ENCODE measurements around the gene PRKAG2.
"Not testable (repeated sequence)": the region's sequence is repeated elsewhere in the genome, so short reads cannot be mapped to it uniquely, and the experiment has no call there.

Gene PRKAG2

DNA sequence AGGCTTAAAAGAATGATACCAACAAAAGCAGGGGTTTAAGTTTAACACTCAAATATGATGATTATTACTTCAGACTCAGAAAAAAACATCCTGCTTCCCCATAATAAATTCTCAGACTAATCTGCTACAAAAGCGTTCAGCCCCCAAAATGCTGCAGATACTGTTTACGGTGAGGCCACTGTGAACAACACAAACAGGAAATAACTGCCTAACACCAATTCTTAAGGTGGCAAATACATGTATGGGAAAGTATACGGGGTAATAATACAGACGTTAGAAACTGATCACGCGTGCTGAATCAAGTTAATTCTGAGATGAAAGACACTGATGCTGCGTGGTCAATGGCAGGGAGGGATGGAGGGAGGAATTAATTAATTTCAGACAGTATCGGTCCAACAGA, 295.2 kb downstream of the PRKAG2 start:
- Histone ChIP-seq H3K36me3 (ENCODE audit: insufficient read depth, low read depth, low read length) (no peaks in the 10 kb centered on the region), H3K27ac (ENCODE audit: low read length) (no peak overlapping the region), H3K4me3 (ENCODE audit: low read length) (no peak overlapping the region), H3K27me3 (ENCODE audit: insufficient read depth, low read length) (no peaks in the 10 kb centered on the region), H3K4me1 (ENCODE audit: insufficient read depth, low read length) (no peaks in the 10 kb centered on the region), H3K9me3 (ENCODE audit: insufficient read depth, low read depth, low read length) (peaks cover 12% of the 10 kb centered on the region), H3K9ac (ENCODE audit: low read depth, low read length) (no peak overlapping the region)

DNA sequence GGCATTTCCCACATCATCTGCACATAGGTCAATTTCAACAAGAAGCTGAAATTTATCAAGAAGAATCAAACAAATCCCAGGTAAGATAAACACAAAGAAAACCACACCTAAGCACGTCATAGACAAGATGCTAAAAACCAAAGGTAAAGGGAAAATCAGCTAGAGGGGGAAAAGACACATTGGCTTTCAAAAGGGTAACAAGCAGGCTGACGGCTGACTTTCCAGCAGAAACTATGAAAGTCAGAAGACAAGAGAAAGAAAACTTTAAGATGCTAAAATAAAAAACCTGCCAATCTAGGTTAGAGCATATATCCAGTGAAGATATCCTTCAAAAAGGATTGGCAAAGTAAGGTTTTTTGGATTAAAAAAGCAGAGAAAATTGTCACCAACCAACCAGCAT, 297.3 kb downstream of the PRKAG2 start:
- no peak overlapping the region for H3K4me3 ChIP-seq (ENCODE audit: low read length)
- peaks cover 12% of the 10 kb centered on the region for H3K9me3 ChIP-seq (ENCODE audit: insufficient read depth, low read depth, low read length)
- no peak overlapping the region for H3K27ac ChIP-seq (ENCODE audit: low read length)
- H3K9ac ChIP-seq (ENCODE audit: low read depth, low read length) = no peak overlapping the region
- no peaks in the 10 kb centered on the region for H3K27me3 ChIP-seq (ENCODE audit: insufficient read depth, low read length)
- H3K36me3 ChIP-seq (ENCODE audit: insufficient read depth, low read depth, low read length) = no peaks in the 10 kb centered on the region
- H3K4me1 ChIP-seq (ENCODE audit: insufficient read depth, low read length) = no peaks in the 10 kb centered on the region

DNA sequence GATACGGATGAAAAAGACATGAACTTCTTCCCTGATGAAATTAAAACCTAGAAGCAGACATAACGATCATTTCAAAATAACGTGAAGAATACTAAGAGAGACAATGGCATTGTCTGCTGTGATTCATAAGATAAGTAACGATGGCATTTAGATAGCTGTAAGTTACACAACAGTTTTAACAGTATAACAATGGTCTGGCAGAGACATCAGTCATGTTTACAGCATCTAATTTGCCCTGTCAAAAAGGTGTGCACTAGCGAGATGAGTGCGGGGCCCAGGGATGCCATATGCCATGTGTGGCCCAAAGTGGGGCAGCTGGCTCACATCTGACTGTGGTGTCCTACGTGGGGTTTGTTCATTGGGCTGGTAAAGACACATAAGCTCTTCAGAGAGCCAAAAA, 301.5 kb downstream of the PRKAG2 start:
- no peaks in the 10 kb centered on the region for H3K4me1 ChIP-seq (ENCODE audit: insufficient read depth, low read length)
- no peaks in the 10 kb centered on the region for H3K36me3 ChIP-seq (ENCODE audit: insufficient read depth, low read depth, low read length)
- no peaks in the 10 kb centered on the region for H3K27me3 ChIP-seq (ENCODE audit: insufficient read depth, low read length)
- H3K4me3 ChIP-seq (ENCODE audit: low read length) = no peak overlapping the region
- peaks cover 12% of the 10 kb centered on the region for H3K9me3 ChIP-seq (ENCODE audit: insufficient read depth, low read depth, low read length)
- H3K9ac ChIP-seq (ENCODE audit: low read depth, low read length) = no peak overlapping the region
- H3K27ac ChIP-seq (ENCODE audit: low read length) = no peak overlapping the region

DNA sequence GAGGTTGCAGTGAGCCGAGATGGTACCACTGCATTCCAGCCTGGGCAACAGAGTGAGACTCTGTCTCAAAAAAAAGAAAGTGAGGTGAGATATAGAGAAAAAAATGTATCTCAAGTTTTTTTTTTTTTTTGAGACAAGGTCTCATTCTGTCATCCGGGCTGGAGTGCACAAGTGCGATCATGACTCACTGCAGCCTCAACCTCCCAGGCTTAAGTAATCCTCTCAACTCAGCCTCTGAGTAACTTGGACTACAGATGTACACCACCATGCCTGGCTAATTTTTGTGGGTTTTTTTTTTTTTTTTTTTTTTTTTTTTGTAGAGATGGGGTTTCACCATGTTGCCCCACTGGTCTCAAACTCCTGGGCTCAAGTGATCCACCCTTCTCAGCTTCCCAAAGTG, 303.9 kb downstream of the PRKAG2 start:
- H3K36me3 ChIP-seq (ENCODE audit: insufficient read depth, low read depth, low read length); H3K4me3 ChIP-seq (ENCODE audit: low read length); H3K27me3 ChIP-seq (ENCODE audit: insufficient read depth, low read length); H3K9ac ChIP-seq (ENCODE audit: low read depth, low read length); H3K4me1 ChIP-seq (ENCODE audit: insufficient read depth, low read length); H3K27ac ChIP-seq (ENCODE audit: low read length); H3K9me3 ChIP-seq (ENCODE audit: insufficient read depth, low read depth, low read length): not testable (repeated sequence)

DNA sequence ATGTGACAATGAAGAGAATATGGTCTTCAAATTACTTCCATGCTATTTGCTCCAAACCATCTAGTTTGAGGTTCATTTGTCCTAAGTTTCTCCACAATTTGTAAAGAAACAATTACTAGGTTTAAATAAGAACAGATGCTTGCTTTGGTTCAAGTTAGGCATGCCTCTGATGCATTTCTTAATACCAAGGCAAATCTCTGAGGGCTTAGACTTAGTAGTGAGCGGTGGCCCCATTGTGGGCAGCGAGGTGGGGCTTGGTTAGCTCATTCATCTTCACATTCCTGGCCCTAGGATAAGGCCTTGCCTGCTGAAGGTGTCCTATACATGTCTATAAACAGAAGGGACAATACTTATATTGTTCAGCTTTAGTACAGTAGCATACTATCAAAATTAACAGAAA, 304.8 kb downstream of the PRKAG2 start:
- H3K9ac ChIP-seq (ENCODE audit: low read depth, low read length) = no peak overlapping the region
- no peaks in the 10 kb centered on the region for H3K9me3 ChIP-seq (ENCODE audit: insufficient read depth, low read depth, low read length)
- H3K27ac ChIP-seq (ENCODE audit: low read length) = no peak overlapping the region
- H3K27me3 ChIP-seq (ENCODE audit: insufficient read depth, low read length) = no peaks in the 10 kb centered on the region
- H3K4me3 ChIP-seq (ENCODE audit: low read length) = no peak overlapping the region
- H3K36me3 ChIP-seq (ENCODE audit: insufficient read depth, low read depth, low read length) = no peaks in the 10 kb centered on the region
- no peaks in the 10 kb centered on the region; the same call in 1 of the 2 replicates for H3K4me1 ChIP-seq (ENCODE audit: insufficient read depth, low read length)

DNA sequence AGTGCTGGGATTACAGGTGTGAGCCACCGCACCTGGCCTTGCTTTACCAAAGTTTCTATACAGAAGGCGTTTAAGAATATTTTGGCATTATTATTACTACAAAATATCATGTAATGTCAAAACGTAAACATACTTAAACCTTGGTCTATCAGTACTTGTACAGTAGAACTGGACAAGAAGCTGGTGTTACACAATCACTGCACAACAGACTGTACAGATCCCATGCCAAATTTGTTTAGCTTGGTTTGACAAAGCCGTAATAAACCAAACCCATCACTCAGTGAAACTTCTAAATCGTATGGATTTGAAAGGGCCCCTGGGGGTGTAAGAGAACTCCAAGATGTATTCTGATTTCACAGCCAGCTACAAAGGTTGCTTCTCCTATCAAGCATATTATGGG, 305.4 kb downstream of the PRKAG2 start:
- H3K4me3 ChIP-seq (ENCODE audit: low read length) = no peak overlapping the region
- H3K4me1 ChIP-seq (ENCODE audit: insufficient read depth, low read length) = peaks cover 5% of the 10 kb centered on the region; the same call in 1 of the 2 replicates
- H3K9ac ChIP-seq (ENCODE audit: low read depth, low read length) = no peak overlapping the region
- no peaks in the 10 kb centered on the region for H3K27me3 ChIP-seq (ENCODE audit: insufficient read depth, low read length)
- no peaks in the 10 kb centered on the region for H3K9me3 ChIP-seq (ENCODE audit: insufficient read depth, low read depth, low read length)
- no peaks in the 10 kb centered on the region for H3K36me3 ChIP-seq (ENCODE audit: insufficient read depth, low read depth, low read length)
- no peak overlapping the region for H3K27ac ChIP-seq (ENCODE audit: low read length)

DNA sequence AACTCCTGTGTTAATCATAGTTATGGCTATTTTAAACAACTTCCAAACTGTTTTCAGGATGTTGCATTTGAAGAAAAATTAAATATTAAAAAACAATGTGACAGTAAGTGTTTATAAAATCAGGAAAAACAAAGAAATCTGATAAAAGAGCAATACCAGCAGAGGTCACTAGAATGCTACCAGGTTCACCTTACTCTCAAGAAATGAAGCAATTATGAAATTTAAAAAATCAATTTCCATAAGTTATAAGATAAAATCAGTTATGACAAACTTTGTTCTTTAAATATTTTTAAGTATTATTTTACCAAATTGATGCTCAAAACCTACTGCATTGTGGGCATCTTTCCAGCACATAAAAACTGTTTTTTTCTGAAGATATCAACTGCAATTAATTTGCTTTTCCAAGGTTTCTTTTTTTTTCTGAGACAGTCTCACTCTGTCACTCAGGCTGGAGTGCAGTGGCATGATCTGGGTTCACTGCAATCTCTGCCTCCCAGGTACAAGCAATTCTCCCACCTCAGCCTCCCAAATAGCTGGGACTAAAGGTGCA, 306.5 kb downstream of the PRKAG2 start:
- no peaks in the 10 kb centered on the region for H3K36me3 ChIP-seq (ENCODE audit: insufficient read depth, low read depth, low read length)
- no peak overlapping the region for H3K4me3 ChIP-seq (ENCODE audit: low read length)
- peaks cover 5% of the 10 kb centered on the region; the same call in 1 of the 2 replicates for H3K4me1 ChIP-seq (ENCODE audit: insufficient read depth, low read length)
- no peaks in the 10 kb centered on the region for H3K27me3 ChIP-seq (ENCODE audit: insufficient read depth, low read length)
- H3K9ac ChIP-seq (ENCODE audit: low read depth, low read length) = no peak overlapping the region
- H3K9me3 ChIP-seq (ENCODE audit: insufficient read depth, low read depth, low read length) = no peaks in the 10 kb centered on the region
- no peak overlapping the region for H3K27ac ChIP-seq (ENCODE audit: low read length)

DNA sequence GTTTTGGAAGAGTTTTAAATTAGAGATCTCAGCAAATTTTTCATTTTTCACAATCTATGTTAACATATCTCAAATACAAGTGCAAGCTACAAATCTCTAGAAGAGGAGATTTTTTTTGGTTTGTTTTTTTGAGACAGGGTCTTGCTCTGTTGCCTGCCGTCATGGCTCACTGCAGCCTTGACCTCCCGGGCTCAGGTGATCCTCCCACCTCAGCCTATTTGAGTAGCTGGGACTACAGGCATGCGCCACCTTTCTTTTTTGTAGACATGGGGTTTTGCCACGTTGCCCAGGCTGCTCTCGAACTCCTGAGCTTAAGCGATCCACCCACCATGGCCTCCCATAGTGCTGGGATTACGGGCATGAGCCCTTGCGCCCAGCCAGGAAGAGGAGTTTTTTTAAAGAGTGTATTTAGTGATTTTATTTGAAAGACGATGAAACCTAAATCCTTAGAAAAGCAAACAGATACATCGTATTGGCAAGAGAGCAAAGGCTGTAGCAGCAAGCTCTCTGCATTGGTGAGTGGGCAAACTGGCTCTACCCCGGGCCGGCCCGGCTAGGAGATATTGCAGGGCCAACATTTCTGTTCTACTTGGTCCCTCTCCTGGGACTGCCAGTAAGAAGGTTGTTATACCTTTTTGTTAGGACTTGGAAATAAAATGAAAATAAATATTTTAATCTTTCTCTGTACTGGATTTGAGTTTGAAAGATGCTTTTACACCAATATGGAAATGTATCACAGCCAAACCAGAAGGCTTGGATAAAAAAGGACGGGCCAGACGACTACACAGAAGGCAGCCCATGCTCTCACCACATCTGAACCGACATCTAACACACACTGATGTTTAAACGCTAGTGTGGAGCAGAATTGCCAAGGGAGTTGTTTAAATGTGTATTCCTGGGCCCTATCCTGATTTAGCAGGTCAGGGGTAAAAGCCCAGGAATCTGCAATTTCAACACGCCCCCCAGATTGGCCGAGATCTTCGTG, 307.7 kb downstream of the PRKAG2 start:
- peaks cover 5% of the 10 kb centered on the region; the same call in 1 of the 2 replicates for H3K4me1 ChIP-seq (ENCODE audit: insufficient read depth, low read length)

DNA sequence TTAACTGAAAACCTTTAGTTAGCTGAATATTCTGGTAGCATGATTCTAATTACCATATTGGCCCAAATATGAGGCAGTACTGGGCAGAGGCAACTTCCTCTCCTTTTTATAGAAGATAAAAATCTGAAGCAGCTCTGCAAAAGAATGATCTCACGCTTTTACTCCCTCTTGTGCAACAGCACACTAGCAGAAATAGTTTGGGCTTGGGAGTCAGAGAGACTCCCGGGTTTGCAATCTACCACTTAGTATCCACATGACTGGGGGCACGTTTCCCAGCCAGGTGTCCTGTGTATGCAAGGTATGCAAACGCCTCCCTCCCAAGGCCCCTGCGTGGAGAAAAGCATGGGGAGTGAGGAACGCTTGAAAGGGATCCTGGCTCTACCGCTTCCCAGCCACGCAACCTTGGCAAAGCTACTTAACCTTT, 310.0 kb downstream of the PRKAG2 start:
- Histone ChIP-seq H3K27me3 (ENCODE audit: insufficient read depth, low read length) (no peaks in the 10 kb centered on the region), H3K36me3 (ENCODE audit: insufficient read depth, low read depth, low read length) (no peaks in the 10 kb centered on the region), H3K4me1 (ENCODE audit: insufficient read depth, low read length) (peaks cover 5% of the 10 kb centered on the region; the same call in 1 of the 2 replicates), H3K9ac (ENCODE audit: low read depth, low read length) (no peak overlapping the region), H3K9me3 (ENCODE audit: insufficient read depth, low read depth, low read length) (no peaks in the 10 kb centered on the region), H3K27ac (ENCODE audit: low read length) (no peak overlapping the region), H3K4me3 (ENCODE audit: low read length) (no peak overlapping the region)

More for the DNA sequence above, 307.7 kb downstream of the PRKAG2 start:
- H3K4me3 ChIP-seq (ENCODE audit: low read length) = no peak overlapping the region
- no peak overlapping the region for H3K27ac ChIP-seq (ENCODE audit: low read length)
- H3K9me3 ChIP-seq (ENCODE audit: insufficient read depth, low read depth, low read length) = no peaks in the 10 kb centered on the region
- H3K36me3 ChIP-seq (ENCODE audit: insufficient read depth, low read depth, low read length) = no peaks in the 10 kb centered on the region
- no peak overlapping the region for H3K9ac ChIP-seq (ENCODE audit: low read depth, low read length)
- no peaks in the 10 kb centered on the region for H3K27me3 ChIP-seq (ENCODE audit: insufficient read depth, low read length)

DNA sequence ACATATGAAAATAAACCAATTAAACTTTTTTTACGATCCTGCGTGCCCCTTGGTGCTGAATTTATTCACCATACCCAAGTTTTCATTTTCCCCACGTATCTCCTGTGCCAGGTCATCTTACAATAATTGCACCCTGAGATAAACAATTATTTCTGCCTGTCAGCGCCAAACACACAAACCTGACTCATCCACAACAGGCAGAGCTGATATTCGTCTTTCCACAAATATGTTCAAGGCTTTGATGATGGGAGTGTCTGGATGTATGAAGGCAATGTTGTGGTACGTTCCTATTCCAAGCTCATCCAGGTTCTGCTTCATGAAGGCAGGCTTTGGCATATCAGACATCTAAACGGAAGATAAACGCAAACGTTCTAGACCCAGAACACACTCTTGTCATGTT, 311.4 kb downstream of the PRKAG2 start:
- Histone ChIP-seq H3K36me3 (ENCODE audit: insufficient read depth, low read depth, low read length) (no peaks in the 10 kb centered on the region), H3K27ac (ENCODE audit: low read length) (no peak overlapping the region)

DNA sequence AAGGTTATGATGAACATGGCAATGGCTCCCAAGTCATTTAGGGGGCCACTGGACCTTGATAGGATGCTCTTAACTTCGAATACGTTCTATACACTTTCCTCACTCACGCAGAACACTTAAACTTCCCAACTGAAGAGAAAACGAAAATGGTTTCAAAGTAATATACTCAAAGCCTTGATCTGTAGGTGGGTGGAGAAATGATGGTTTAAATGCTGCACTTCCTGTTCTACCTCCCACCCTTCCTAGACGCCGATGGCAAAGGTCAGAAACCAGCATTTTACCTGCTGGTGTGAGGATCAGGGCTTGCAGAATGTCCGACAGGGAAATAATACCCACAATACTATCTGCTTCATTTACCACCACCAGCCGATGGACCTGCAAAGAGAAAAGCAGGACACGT, 316.7 kb downstream of the PRKAG2 start:
- H3K4me1 ChIP-seq (ENCODE audit: insufficient read depth, low read length) = no peaks in the 10 kb centered on the region
- H3K27me3 ChIP-seq (ENCODE audit: insufficient read depth, low read length) = no peaks in the 10 kb centered on the region
- no peak overlapping the region for H3K4me3 ChIP-seq (ENCODE audit: low read length)
- H3K27ac ChIP-seq (ENCODE audit: low read length) = no peak overlapping the region
- H3K36me3 ChIP-seq (ENCODE audit: insufficient read depth, low read depth, low read length) = peaks cover 3% of the 10 kb centered on the region; the same call in 1 of the 2 replicates
- no peaks in the 10 kb centered on the region for H3K9me3 ChIP-seq (ENCODE audit: insufficient read depth, low read depth, low read length)
- H3K9ac ChIP-seq (ENCODE audit: low read depth, low read length) = no peak overlapping the region

More for the DNA sequence above, 311.4 kb downstream of the PRKAG2 start:
- H3K9me3 ChIP-seq (ENCODE audit: insufficient read depth, low read depth, low read length) = no peaks in the 10 kb centered on the region
- H3K27me3 ChIP-seq (ENCODE audit: insufficient read depth, low read length) = no peaks in the 10 kb centered on the region
- H3K9ac ChIP-seq (ENCODE audit: low read depth, low read length) = no peak overlapping the region
- peaks cover 5% of the 10 kb centered on the region; the same call in 1 of the 2 replicates for H3K4me1 ChIP-seq (ENCODE audit: insufficient read depth, low read length)
- no peak overlapping the region for H3K4me3 ChIP-seq (ENCODE audit: low read length)
